Progenitor cell of endocrine pancreas (in vitro differentiated cells): ENCODE measurements around the gene TRPM2. TPM values are rescaled to one million over a fixed set of nuclear protein-coding genes. Genes with fewer than 3 reads are reported as not detected.

Source experiments
- DNase-seq: peaks from one replicate; pipeline ENCODE4 v3.0.0; 2021; ENCODE audit warnings: low spot score; ENCODE audit not compliant: unreplicated experiment
- H3K27ac Mint-ChIP-seq: 2 replicates; pipeline ENCODE4 v1.8.0; 2021; ENCODE audit warnings: mild to moderate bottlenecking, moderate library complexity, mixed read lengths
- H3K27me3 Mint-ChIP-seq: 2 replicates; pipeline ENCODE4 v1.8.0; 2021; ENCODE audit warnings: mixed read lengths
- H3K36me3 Mint-ChIP-seq: 2 replicates; pipeline ENCODE4 v1.8.0; 2022; ENCODE audit warnings: mixed read lengths; ENCODE audit not compliant: insufficient read depth
- H3K4me1 Mint-ChIP-seq: 2 replicates; pipeline ENCODE4 v1.8.0; 2021; ENCODE audit warnings: low read depth, mixed read lengths
- H3K4me3 Mint-ChIP-seq: 2 replicates; pipeline ENCODE4 v1.8.0; 2021; ENCODE audit warnings: low read depth, mild to moderate bottlenecking, moderate library complexity, mixed read lengths
- H3K9me3 Mint-ChIP-seq: 2 replicates; pipeline ENCODE4 v1.8.0; 2021; ENCODE audit warnings: low read depth, mixed read lengths
- CTCF ChIP-seq: fragments of 200-600 bp; sonication (generic); IDR thresholded peaks from one replicate; pipeline ENCODE4 v1.5.0; 2021; ENCODE audit warnings: antibody characterized with exemption, mild to moderate bottlenecking; ENCODE audit not compliant: unreplicated experiment
- total RNA-seq: library from RNA; stranded (reverse); gene quantifications from 2 replicates; pipeline ENCODE4 v1.2.1, GENCODE V29; 2021

Gene TRPM2
- total RNA-seq, 1 donor from 2014 or later, result 0.17 TPM

- Mint-ChIP-seq H3K36me3 (peaks cover 22% of the 10 kb centered on the region), H3K4me3 (no peak overlapping the region)
- no peak for DNase-seq
These were observed 134.4 kb downstream of the TRPM2 start for GRCh38 chr21:44487831-44488230.

GRCh38 chr21:44489962-44490361 lies 136.5 kb downstream of the TRPM2 start:
- peaks cover 3% of the 10 kb centered on the region for H3K4me1 Mint-ChIP-seq
- no peak overlapping the region for H3K4me3 Mint-ChIP-seq
- H3K9me3 Mint-ChIP-seq, result peaks cover 24% of the 10 kb centered on the region
- TF ChIP-seq CTCF, result no peak
- peaks cover 22% of the 10 kb centered on the region for H3K36me3 Mint-ChIP-seq
- no peak for DNase-seq
- H3K27me3 Mint-ChIP-seq, result no peaks in the 10 kb centered on the region
- H3K27ac Mint-ChIP-seq, result no peak overlapping the region

More at GRCh38 chr21:44487831-44488230, 134.4 kb downstream of the TRPM2 start:
- no peaks in the 10 kb centered on the region for H3K27me3 Mint-ChIP-seq
- peaks cover 3% of the 10 kb centered on the region for H3K4me1 Mint-ChIP-seq
- no peak overlapping the region for H3K27ac Mint-ChIP-seq
- peak; percentile 45 for TF ChIP-seq CTCF
- peaks cover 27% of the 10 kb centered on the region for H3K9me3 Mint-ChIP-seq

- peaks cover 22% of the 10 kb centered on the region for H3K36me3 Mint-ChIP-seq
- no peak for DNase-seq
These were observed 137.0 kb downstream of the TRPM2 start for GRCh38 chr21:44490405-44490804.

GRCh38 chr21:44490816-44491215 lies 137.4 kb downstream of the TRPM2 start:
- TF ChIP-seq CTCF, result no peak
- Mint-ChIP-seq H3K4me1 (peaks cover 2% of the 10 kb centered on the region), H3K27ac (no peak overlapping the region), H3K4me3 (no peak overlapping the region), H3K9me3 (peaks cover 22% of the 10 kb centered on the region), H3K36me3 (peaks cover 22% of the 10 kb centered on the region), H3K27me3 (no peaks in the 10 kb centered on the region)
- DNase-seq, result no peak

More at GRCh38 chr21:44490405-44490804, 137.0 kb downstream of the TRPM2 start:
- Mint-ChIP-seq H3K9me3 (peaks cover 22% of the 10 kb centered on the region), H3K27ac (no peak overlapping the region), H3K4me3 (no peak overlapping the region), H3K4me1 (peaks cover 2% of the 10 kb centered on the region), H3K27me3 (no peaks in the 10 kb centered on the region)
- no peak for TF ChIP-seq CTCF

Other genes with a start within 250 kb of the TRPM2 start
- gene PWP2, start 246.2 kb upstream of the TRPM2 start, total RNA-seq, result 5.3 and 7.0 TPM in 2 replicates
- gene GATD3, start 219.9 kb upstream of the TRPM2 start, total RNA-seq, result 16.7 and 20.6 TPM in 2 replicates
- gene ICOSLG, start 112.7 kb upstream of the TRPM2 start, total RNA-seq, result 0.87 and 0.91 TPM in 2 replicates
- not detected in 2 replicates for gene DNMT3L, start 91.7 kb upstream of the TRPM2 start, total RNA-seq
- gene AIRE, start 67.7 kb upstream of the TRPM2 start, total RNA-seq, result not detected in 2 replicates
- 120 and 132 TPM in 2 replicates for gene PFKL, start 53.6 kb upstream of the TRPM2 start, total RNA-seq
- gene CFAP410, start 14.2 kb upstream of the TRPM2 start, total RNA-seq, result 32.4 and 32.5 TPM in 2 replicates
- gene LRRC3, start 101.9 kb downstream of the TRPM2 start, total RNA-seq, result 5.1 and 5.7 TPM in 2 replicates
- gene KRTAP10-1, start 186.6 kb downstream of the TRPM2 start, total RNA-seq, result not detected in 2 replicates
- not detected in 2 replicates for gene KRTAP10-2, start 197.9 kb downstream of the TRPM2 start, total RNA-seq
- not detected in 2 replicates for gene KRTAP10-3, start 205.2 kb downstream of the TRPM2 start, total RNA-seq
- gene KRTAP10-4, start 220.1 kb downstream of the TRPM2 start, total RNA-seq, result not detected in 2 replicates
- not detected in 2 replicates for gene KRTAP10-5, start 227.0 kb downstream of the TRPM2 start, total RNA-seq
- not detected in 2 replicates for gene KRTAP10-6, start 238.9 kb downstream of the TRPM2 start, total RNA-seq
- not detected in 2 replicates for gene KRTAP10-7, start 247.0 kb downstream of the TRPM2 start, total RNA-seq